Common myeloid progenitor, CD34-positive (primary cell): ENCODE data around the gene BID.

Experiments
- CTCF ChIA-PET: fragments of 350-600 bp; sonication (Branson Sonifier 250); formaldehyde crosslinking; loops from one replicate; lab custom pipeline; 2021; ENCODE audit warnings: antibody characterized with exemption; lab: Charles Lee
- POLR2A ChIA-PET: fragments of 350-600 bp; sonication (Branson Sonifier 250); formaldehyde crosslinking; loops from one replicate; lab custom pipeline; 2021; ENCODE audit warnings: antibody characterized with exemption; lab: Charles Lee
- DNase-seq, 3 donors: peaks; one replicate each; pipeline versions ENCODE4 v3.0.0 to v3.0.0-alpha.2; 2013
- H3K27ac ChIP-seq, 2 experiments: 1 replicate in 1 of 2; 2 replicates in 1 of 2; pipeline ENCODE4 v1.7.0; 2013; ENCODE audit warnings: inconsistent platforms in 2 of 2, low read length in 2 of 2, mild to moderate bottlenecking in 2 of 2, low read depth in 1 of 2, moderate library complexity in 1 of 2; ENCODE audit not compliant: severe bottlenecking in 2 of 2, insufficient read depth in 1 of 2, poor library complexity in 1 of 2
- H3K27me3 ChIP-seq, 5 experiments: replicated peaks in 2 of 5; 1 replicate in 3 of 5; 2 replicates in 2 of 5; pipeline versions ENCODE4 v1.6.1 to v1.7.0; 2013; ENCODE audit warnings: low read length in 4 of 5, mild to moderate bottlenecking in 2 of 5, moderate library complexity in 2 of 5, inconsistent platforms in 1 of 5; ENCODE audit not compliant: insufficient read depth in 5 of 5, control insufficient read depth in 4 of 5
- H3K36me3 ChIP-seq, 4 experiments: 1 replicate in 2 of 4; 2 replicates in 2 of 4; pipeline versions ENCODE4 v1.6.1 to v1.7.0; 2013; ENCODE audit warnings: low read length in 3 of 4, control low read depth in 1 of 4, mild to moderate bottlenecking in 1 of 4; ENCODE audit not compliant: control insufficient read depth in 4 of 4, insufficient read depth in 4 of 4
- H3K4me1 ChIP-seq, 4 experiments: 1 replicate in 3 of 4; 2 replicates in 1 of 4; pipeline versions ENCODE4 v1.6.1 to v1.7.1; 2013; ENCODE audit warnings: low read length in 3 of 4, mild to moderate bottlenecking in 3 of 4, control low read depth in 1 of 4, inconsistent platforms in 1 of 4, moderate library complexity in 1 of 4; ENCODE audit not compliant: control insufficient read depth in 4 of 4, insufficient read depth in 4 of 4; ENCODE audit errors: control extremely low read depth in 1 of 4
- H3K4me3 ChIP-seq, 7 experiments: 1 replicate in 4 of 7; 2 replicates in 3 of 7; pipeline versions ENCODE4 v1.5.1 to v1.7.0; 2013; ENCODE audit warnings: mild to moderate bottlenecking in 7 of 7, low read length in 6 of 7, moderate library complexity in 6 of 7, inconsistent platforms in 2 of 7, low read depth in 2 of 7, control low read depth in 1 of 7; ENCODE audit not compliant: insufficient read depth in 4 of 7, control insufficient read depth in 1 of 7; ENCODE audit errors: extremely low read depth in 1 of 7
- H3K9me3 ChIP-seq, 5 experiments: 1 replicate in 4 of 5; 2 replicates in 1 of 5; pipeline versions ENCODE4 v1.6.1 to v1.7.1; 2013; ENCODE audit warnings: low read length in 4 of 5, mild to moderate bottlenecking in 2 of 5, inconsistent platforms in 1 of 5, low read depth in 1 of 5, moderate library complexity in 1 of 5; ENCODE audit not compliant: control insufficient read depth in 4 of 5, insufficient read depth in 2 of 5; ENCODE audit errors: control extremely low read depth in 1 of 5
- WGBS: methylation state at CpG from one replicate; pipeline ENCODE4 v1.1.5; 2013; ENCODE audit not compliant: insufficient coverage; 5-methylcytosine and 5-hydroxymethylcytosine counted together

The BID gene

GRCh38 chr22:17784776-17785175 is 10.5 kb upstream of the BID start:
- Histone ChIP-seq H3K27me3 (no peaks in the 10 kb centered on the region), H3K4me1 (peaks cover 0 to 47% (median 41%) of the 10 kb centered on the region in 4 experiments), H3K27ac (no peak overlapping the region), H3K9me3 (no peaks in the 10 kb centered on the region), H3K36me3 (peaks cover 0 to 15% (median 11%) of the 10 kb centered on the region in 4 experiments), H3K4me3 (no peak overlapping the region)
- 96% methylated on average over 11 of the region's 11 CpGs for WGBS
- no peak for DNase-seq
- POLR2A ChIA-PET = no interaction called here
- CTCF ChIA-PET = interaction anchor here (1.0 to 7.3 kb wide), 15 partner anchors 13 to 230 kb away, joined by 3 to 139 read pairs (median 5); no protein-coding TSS in a partner anchor

- Histone ChIP-seq H3K4me1 (peaks cover 0 to 51% (median 46%) of the 10 kb centered on the region in 4 experiments), H3K27me3 (no peaks in the 10 kb centered on the region), H3K36me3 (peaks cover 0 to 11% (median 5%) of the 10 kb centered on the region in 4 experiments), H3K9me3 (no peaks in the 10 kb centered on the region), H3K27ac (no peak overlapping the region), H3K4me3 (no peak overlapping the region)
- DNase-seq = no peak
- WGBS = 97% methylated on average over 12 of the region's 18 CpGs
- ChIA-PET CTCF (interaction anchor here (0.8 to 7.3 kb wide), 8 partner anchors 12 to 52 kb away, joined by 3 to 139 read pairs (median 8); no protein-coding TSS in a partner anchor), POLR2A (no interaction called here)
Observed at GRCh38 chr22:17783773-17784480, 9.7 kb upstream of the BID start.

GRCh38 chr22:17783312-17783711 is 9.0 kb upstream of the BID start:
- Histone ChIP-seq H3K36me3 (peaks cover 0 to 5% (median 0%) of the 10 kb centered on the region in 4 experiments), H3K27ac (no peak overlapping the region), H3K4me1 (peaks cover 0 to 57% (median 49%) of the 10 kb centered on the region in 4 experiments), H3K27me3 (no peaks in the 10 kb centered on the region), H3K4me3 (no peak overlapping the region), H3K9me3 (no peaks in the 10 kb centered on the region)
- CTCF ChIA-PET = interaction anchor here (0.6 to 7.3 kb wide), 6 partner anchors 12 to 41 kb away, joined by 3 to 139 read pairs (median 20); no protein-coding TSS in a partner anchor
- WGBS = 96% methylated on average over 3 of the region's 9 CpGs
- POLR2A ChIA-PET = no interaction called here
- no peak for DNase-seq

GRCh38 chr22:17782621-17783020 is 8.4 kb upstream of the BID start:
- ChIA-PET POLR2A (no interaction called here), CTCF (interaction anchor here (0.6 to 7.3 kb wide), 4 partner anchors 11 to 40 kb away, joined by 3 to 139 read pairs (median 42); no protein-coding TSS in a partner anchor)
- H3K4me3 ChIP-seq = no peak overlapping the region
- DNase-seq = no peak
- 96% methylated on average over 12 of the region's 13 CpGs for WGBS
- H3K9me3 ChIP-seq = no peaks in the 10 kb centered on the region
- H3K36me3 ChIP-seq = no peaks in the 10 kb centered on the region
- no peak overlapping the region for H3K27ac ChIP-seq
- no peaks in the 10 kb centered on the region for H3K27me3 ChIP-seq
- peaks cover 0 to 64% (median 56%) of the 10 kb centered on the region in 4 experiments for H3K4me1 ChIP-seq

- CTCF ChIA-PET = interaction anchor here (0.7 to 2.8 kb wide), 7 partner anchors 10 to 293 kb away, joined by 3 to 13 read pairs (median 3); no protein-coding TSS in a partner anchor
- POLR2A ChIA-PET = interaction anchor here (1.1 to 1.5 kb wide), 2 partner anchors 16 to 143 kb away, joined by 3 to 5 read pairs; partner anchors contain the start of gene BCL2L13
- Histone ChIP-seq H3K4me3 (peak overlapping the region in 2 of 7 experiments; percentile 13 to 34), H3K36me3 (no peaks in the 10 kb centered on the region), H3K27ac (peak overlapping the region; percentile 28 to 37), H3K9me3 (no peaks in the 10 kb centered on the region), H3K27me3 (no peaks in the 10 kb centered on the region), H3K4me1 (peaks cover 0 to 69% (median 60%) of the 10 kb centered on the region in 4 experiments)
- WGBS = 92% methylated on average over 10 of the region's 13 CpGs
- DNase-seq = no peak
Observed at GRCh38 chr22:17782158-17782557, 7.9 kb upstream of the BID start.

GRCh38 chr22:17781319-17782031 is 7.2 kb upstream of the BID start:
- H3K4me1 ChIP-seq = peaks cover under 1 to 70% (median 57%) of the 10 kb centered on the region in 4 experiments
- ChIA-PET POLR2A (interaction anchor here (1.1 to 1.5 kb wide), 2 partner anchors 16 to 143 kb away, joined by 3 to 5 read pairs; partner anchors contain the start of gene BCL2L13), CTCF (interaction anchor here (0.7 to 2.8 kb wide), 9 partner anchors 9 to 294 kb away, joined by 3 to 13 read pairs (median 3); no protein-coding TSS in a partner anchor)

More at GRCh38 chr22:17781319-17782031, 7.2 kb upstream of the BID start:
- WGBS = 10% methylated on average over 11 of the region's 12 CpGs
- peak overlapping the region; percentile 40 to 58 for H3K27ac ChIP-seq
- DNase-seq = peak; percentile 85 to 96 (median 95)
- no peaks in the 10 kb centered on the region for H3K36me3 ChIP-seq
- peak overlapping the region in 4 of 7 experiments; percentile 13 to 43 (median 30) for H3K4me3 ChIP-seq
- H3K27me3 ChIP-seq = no peaks in the 10 kb centered on the region
- no peaks in the 10 kb centered on the region for H3K9me3 ChIP-seq
